GM12892 (cell line): ENCODE results near the gene GMPR2. TPM values are rescaled to one million over a fixed set of nuclear protein-coding genes. Genes with fewer than 3 reads are reported as not detected.
A peak's percentile ranks its signal among the peaks of the same experiment; 100 is the strongest.

Experiments used
- DNase-seq: peaks from one replicate; pipeline ENCODE4 v3.0.0; 2011; ENCODE audit not compliant: insufficient read length
- FAIRE-seq: peaks from 2 replicates; lab custom pipeline; 2011; peaks lifted over from hg19 to GRCh38; lab: Jason Lieb, UNC
- POLR2A ChIP-seq: IDR thresholded peaks from 2 replicates; pipeline ENCODE4 v1.6.1; 2011; ENCODE audit warnings: low read depth, low read length, control low read depth
- POLR2AphosphoS5 ChIP-seq: IDR thresholded peaks from 2 replicates; pipeline ENCODE4 v1.6.1; 2011; ENCODE audit warnings: low read depth, low read length, control low read depth
- TAF1 ChIP-seq: IDR thresholded peaks from 2 replicates; pipeline ENCODE4 v1.6.1; 2011; ENCODE audit warnings: low read depth, mild to moderate bottlenecking, control low read depth, low read length, borderline replicate concordance
- polyA plus RNA-seq: library from polyadenylated mRNA; unstranded; fragments of >200 nt; gene quantifications from one replicate; pipeline ENCODE4 v1.2.1, GENCODE V29; 2012; ENCODE audit warnings: missing spikeins, inconsistent platforms; ENCODE audit not compliant: missing spikeins

GMPR2 gene
- polyA plus RNA-seq = 60.0 TPM

DNA sequence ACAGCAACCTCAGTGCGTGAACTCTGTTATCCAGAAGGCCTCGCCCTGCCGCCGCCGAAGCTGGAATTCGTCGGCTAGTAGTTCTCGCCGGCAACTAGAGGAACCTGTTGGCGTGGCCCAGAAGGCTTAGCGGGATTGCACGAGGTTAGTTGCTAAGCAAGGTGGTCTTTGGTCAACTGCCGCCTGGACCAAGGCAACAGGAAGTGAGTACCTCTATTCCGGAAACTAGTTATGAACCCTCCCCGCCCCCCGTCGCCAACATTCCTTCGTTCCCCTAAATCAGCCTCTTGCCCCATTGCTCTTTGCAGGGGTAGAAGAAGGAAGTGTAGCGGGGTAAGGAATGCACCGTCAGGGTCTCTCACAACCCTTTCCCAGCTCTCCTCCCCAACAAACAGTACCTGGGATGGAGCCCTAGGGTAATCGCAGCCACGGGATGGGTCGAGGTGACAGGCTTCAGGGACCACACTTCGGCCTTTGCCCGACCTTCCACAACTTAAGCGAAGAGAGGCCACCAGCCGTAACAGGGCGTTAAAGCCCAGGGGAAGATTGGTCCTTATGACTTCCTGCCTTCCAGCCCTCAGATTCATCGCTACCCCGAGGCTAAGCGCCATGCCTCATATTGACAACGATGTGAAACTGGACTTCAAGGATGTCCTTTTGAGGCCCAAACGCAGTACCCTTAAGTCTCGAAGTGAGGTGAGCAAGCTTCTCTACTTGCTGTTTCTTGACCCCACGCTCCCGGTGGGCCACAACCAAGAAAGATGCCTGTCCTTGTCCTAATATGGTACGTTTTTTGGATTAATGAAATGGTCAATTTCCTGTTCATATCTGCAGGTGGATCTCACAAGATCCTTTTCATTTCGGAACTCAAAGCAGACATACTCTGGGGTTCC is at the start of gene GMPR2:
Gene GMPR2, plus strand, starts transcription at position 285 of the 893 bp plus-strand sequence. Its CDS starts 325 bp downstream, at position 610.
- FAIRE-seq (peak; percentile 5), DNase-seq (no peak)
- TF ChIP-seq TAF1 (peak; percentile 75; the same call in 1 of the 2 replicates), POLR2AphosphoS5 (peak; percentile 51), POLR2A (peak; percentile 71)

DNA sequence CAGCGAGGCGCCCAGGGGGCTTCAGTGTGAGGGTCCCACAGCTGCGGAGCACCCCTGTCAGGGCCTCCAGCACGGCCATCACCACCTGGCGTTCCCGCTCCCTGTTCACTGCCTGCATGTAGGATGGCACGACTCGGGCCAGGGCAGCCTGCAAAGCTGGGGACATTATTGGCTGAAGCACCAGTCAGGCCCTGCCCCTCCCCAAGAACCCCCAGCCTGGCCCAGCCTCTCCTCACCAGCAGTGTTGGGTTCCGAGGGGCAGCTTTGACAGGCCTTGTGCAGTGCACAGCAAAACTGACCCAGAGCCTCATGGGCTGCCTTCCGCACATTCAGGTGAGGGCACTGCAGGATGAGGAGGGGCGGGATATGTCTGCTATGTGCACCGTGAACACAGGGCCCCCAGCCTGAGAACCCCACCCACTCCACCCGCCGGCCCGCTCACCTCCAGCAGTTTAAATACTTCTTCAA is 49.7 kb upstream of the GMPR2 start:
- no peak for DNase-seq
- TF ChIP-seq TAF1 (no peak), POLR2A (0 out of 2 replicates have a peak, but pooled peaks have one; percentile 2)
- FAIRE-seq = no peak

DNA sequence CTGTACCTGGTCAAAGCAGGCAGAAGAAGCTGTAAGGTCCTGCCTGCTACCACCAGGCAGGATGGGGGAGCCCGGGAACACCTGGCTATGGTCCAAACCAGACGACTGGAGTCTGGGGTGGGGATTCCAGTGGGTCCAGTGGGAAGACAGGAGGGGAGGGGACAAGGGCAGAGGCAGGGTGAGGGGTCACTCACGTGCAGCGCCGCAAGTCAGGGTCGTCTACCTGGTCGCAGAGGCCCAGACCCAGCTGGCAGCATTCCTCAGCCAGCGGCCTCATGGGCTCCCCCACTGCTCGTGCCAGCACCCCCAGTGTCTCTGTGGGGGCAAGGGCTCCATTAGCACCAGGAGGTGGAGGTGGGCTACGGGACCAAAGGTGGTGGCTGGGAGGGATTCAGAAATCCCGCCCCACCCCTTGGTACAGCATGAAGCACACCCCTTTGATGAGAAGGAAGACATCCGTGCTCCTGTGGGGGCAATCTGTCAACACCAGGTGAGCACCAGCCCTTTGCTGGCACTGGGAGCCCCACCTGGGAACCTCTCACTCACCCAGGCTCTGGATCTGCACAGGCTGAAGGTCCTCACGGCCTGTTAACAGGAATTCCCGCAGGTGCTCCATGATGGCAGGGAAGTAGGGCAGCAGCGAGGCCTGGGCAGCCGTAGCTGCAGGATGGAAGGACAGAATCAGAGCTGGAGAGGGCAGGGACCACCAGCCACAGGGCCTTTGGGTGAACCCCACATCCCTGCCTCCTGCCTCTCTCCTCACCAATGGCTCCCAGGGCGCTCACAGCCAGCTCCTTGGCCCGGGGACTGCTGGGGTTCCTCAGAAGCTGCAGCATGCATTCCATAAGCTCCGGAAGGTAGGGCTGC is 48.4 kb upstream of the GMPR2 start:
- no peak for TF ChIP-seq TAF1
- no peak for TF ChIP-seq POLR2A
- no peak for TF ChIP-seq POLR2AphosphoS5
- no peak for DNase-seq
- FAIRE-seq = no peak

DNA sequence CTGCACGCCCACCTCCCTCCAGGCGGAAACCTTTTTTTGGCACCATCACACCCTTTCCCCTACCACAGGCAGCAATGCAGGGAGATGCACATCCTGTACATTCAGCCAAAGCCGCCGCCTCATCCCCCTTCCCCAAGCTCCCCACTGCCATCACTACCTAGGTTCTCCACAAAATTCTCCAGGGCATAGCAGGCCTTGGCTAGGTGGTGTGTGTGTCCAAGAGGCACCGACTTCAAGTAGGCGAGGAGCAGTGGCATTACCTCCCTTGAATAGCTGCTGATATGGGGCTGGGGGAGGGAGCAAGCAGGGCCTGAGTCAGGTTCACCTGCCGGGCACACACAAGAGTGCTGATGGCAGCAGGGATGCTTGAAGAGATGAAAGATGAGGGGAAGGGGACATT is 47.7 kb upstream of the GMPR2 start:
- FAIRE-seq (no peak), DNase-seq (no peak)
- TF ChIP-seq POLR2A (peak; percentile 37; the same call in 1 of the 2 replicates), TAF1 (no peak)

DNA sequence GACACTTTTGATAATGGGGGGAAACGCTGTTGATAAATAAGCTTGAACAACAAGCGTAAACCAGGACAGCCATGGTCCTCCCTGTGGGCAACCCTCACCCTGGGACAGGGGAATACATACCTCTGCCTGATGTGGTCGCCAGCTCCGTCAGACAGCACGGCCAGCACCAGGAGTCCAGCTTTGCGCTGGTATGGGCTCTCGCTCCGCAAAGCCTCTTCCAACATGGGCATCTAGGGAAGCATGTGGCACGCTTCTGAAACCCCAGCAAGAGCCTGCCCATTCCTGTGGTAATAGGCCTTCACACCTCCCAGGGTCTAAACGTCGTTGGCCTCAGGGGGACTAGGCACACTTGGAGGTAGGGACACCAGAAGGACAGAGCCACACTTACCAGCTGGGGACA is 47.0 kb upstream of the GMPR2 start:
- no peak for DNase-seq
- TF ChIP-seq POLR2A (no peak), POLR2AphosphoS5 (no peak)
- FAIRE-seq = no peak

DNA sequence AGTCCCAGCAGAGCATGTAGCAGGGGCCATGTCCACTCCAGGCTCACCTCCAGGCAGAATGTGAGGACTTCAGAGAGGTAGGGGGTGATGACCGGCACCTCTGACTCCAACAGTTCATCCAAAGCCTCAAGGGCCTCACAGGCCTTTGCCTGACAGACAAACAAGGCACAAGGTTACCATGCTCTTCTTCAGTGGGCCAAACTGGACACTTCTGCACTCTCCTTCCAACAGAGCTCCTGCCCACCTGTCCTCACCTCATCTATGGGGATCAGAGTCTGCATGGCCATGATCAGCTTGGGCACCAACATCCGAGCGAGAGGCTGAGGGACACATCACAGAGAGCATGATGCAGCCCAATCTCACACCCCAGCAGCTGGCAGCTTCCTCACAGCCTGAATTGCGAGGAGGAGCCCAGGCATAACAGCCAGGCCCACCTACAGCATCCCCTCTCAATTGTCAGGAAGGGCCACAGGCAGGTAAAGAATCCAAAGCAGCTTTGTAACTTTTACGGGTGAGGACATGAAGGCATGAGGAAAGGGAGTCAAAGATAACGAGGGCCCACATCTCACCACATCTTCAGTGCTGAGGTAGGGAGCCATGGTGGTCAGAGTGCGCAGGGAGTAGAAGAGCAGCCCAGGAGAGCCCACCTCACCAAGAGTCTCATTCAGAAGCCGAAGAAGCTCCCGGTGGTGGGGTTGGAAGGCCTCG is 45.7 kb upstream of the GMPR2 start:
- TF ChIP-seq POLR2AphosphoS5 (no peak), POLR2A (no peak), TAF1 (no peak)
- no peak for DNase-seq
- no peak for FAIRE-seq

DNA sequence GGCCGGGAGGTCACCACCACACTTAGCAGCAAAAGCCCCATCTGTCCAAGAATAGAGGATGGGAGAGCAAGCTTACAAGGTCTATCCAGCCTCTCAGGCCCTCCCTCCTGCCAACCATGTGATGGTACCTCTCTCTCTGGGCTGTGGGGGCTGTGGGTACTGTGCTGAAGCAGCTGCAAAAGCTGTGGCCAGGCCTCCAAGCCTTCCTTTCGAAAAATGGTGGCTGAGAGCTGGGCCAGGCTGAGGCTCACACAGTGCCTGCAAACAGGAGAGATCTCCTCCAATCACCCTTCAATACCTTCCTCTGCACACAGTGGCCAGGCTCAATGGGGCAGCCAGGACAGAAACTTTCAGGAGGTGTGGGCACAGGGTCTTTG is 45.2 kb upstream of the GMPR2 start:
- no peak for DNase-seq
- FAIRE-seq = no peak
- TF ChIP-seq POLR2AphosphoS5 (no peak), POLR2A (no peak), TAF1 (no peak)

DNA sequence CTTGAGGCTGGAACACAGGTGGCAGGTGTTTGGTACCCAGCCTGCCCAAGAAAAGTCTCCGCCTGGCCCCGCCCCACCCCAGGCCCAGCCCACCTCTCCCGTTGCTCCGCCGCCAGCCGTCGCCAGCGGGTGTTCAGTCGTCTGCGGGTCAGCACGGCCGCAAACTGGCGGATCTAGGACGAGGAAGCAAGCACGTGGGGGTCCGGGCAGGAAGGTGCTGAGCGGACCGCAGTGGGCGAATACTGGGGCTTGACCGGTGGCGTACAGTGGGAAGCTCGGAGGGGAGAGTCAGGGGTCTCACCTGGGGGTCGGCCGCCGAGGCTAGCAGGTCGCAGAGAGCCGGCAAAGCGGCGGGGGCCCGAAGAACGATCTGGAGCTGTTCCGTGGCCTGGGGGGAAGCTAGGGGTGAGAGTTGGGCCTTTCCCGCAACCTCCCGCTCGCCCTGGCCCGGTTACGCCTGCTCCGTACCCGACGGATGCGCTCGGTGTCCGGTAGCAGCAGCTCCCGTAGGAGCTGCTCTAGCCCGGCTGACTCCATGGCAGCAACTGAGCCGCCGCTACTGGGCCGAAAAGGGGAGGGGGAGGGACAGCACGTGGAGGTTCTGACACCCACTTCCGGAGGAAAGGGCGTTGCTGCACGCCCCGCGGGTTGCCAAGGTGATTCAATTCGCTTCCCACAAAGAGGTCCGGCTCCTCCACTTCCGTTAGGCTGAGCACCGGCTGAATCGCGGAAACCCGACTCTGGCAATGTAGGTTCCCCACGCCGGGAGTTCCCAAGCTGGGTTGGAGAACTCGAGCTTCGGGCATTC is 44.3 kb upstream of the GMPR2 start, which contains the start of gene IPO4:
Gene IPO4, minus strand, starts transcription at position 566 of the 808 bp plus-strand sequence. Its CDS starts 29 bp downstream, at position 537.
- FAIRE-seq = peak; percentile 81
- peak; percentile 99 for DNase-seq
- TF ChIP-seq TAF1 (peak; percentile 82), POLR2A (peak; percentile 94), POLR2AphosphoS5 (peak; percentile 92)

DNA sequence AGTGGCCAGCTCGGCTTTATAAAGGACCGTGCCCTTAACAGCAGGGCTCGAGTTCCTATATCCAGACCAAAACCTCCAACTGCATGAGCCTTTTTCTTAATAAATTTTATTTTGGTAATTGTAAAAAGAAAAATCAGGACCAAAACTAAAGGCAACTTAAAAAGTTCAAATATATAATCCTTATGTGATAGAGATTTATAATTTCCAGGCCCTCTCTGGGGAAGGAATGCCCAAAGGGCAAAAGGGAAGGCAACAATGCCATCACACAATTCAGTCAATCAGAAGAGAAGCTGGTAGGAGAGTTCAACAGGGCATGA is 43.7 kb upstream of the GMPR2 start:
- no peak for FAIRE-seq
- no peak for DNase-seq
- TF ChIP-seq POLR2AphosphoS5 (no peak), TAF1 (no peak), POLR2A (no peak)

DNA sequence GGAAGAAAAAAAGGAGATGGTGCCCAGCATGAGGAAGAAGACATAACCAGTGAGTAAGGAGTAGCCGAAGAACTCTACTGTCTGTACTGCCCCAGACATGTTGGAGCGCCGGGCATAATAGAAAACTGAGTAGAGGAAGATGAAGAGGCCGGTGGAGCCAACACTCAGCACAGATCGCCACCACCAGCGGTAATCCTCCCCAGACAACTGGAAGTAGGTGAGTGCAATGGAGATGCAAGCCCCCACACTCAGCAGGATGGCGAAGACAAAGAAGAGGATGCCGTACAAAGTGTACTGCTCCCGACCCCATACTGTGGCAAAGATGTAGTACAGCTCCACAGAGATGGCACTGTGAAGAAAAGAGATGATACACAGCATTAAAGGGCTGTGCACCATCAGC is 43.3 kb upstream of the GMPR2 start:
- DNase-seq (no peak), FAIRE-seq (no peak)
- TF ChIP-seq POLR2A (no peak), POLR2AphosphoS5 (no peak), TAF1 (no peak)

DNA sequence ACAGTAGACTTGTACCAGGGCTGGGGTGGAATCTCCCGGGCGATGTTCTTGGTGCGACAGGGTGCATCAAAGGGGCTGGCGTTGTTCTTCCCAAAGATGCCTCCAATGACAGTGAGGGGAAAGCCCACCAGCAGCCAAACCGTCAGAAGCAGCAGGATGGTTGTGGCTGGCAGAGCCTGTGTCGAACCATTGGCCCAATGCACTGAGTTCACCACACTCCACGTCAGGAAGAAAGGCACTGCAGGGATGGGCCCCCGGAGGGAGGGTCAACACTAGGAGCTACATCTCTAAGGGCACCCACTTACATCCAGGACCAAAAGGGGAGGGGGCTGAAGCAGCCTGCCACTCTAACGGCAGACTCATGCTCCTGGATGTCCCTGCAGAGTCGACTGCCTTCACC is 42.3 kb upstream of the GMPR2 start:
- no peak for FAIRE-seq
- TF ChIP-seq POLR2AphosphoS5 (no peak), POLR2A (no peak), TAF1 (no peak)
- no peak for DNase-seq
